ENCODE results near the gene NMNAT2.
A peak's percentile ranks its signal among the peaks of the same experiment; 100 is the strongest.

NMNAT2 gene

DNA sequence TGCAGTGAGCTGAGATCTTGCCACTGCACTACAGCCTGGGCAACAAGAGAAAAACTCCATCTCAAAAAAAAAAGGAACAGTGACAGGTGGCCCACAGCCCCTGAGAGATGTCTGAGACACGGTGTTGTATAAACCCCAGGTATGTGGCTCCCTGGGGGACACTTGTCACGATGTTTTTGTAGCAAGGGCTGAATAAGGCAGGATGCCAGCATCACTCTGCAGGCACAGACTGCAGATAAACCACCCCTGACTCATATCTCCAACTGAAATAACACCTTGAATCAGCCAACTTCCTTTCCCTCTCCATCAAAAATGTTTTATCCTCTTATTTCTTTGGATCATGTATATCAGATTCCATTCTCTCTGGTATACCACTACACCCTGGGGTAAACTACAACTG is 52.5 kb downstream of the NMNAT2 start:
- Histone ChIP-seq H3K9me3 (ENCODE audit: control insufficient read depth, insufficient read depth, low read length) (no peaks in the 10 kb centered on the region), H3K9ac (ENCODE audit: low read depth, low read length) (no peak overlapping the region), H3K4me1 (ENCODE audit: insufficient read depth, low read length) (peaks cover 7% of the 10 kb centered on the region; the same call in 1 of the 2 replicates)

GRCh38 chr1:183365093-183365492 is 53.1 kb downstream of the NMNAT2 start:
- H3K9ac ChIP-seq (ENCODE audit: low read depth, low read length), result no peak overlapping the region

More for the DNA sequence above, 52.5 kb downstream of the NMNAT2 start:
- H3K36me3 ChIP-seq (ENCODE audit: insufficient read depth, low read length), result no peaks in the 10 kb centered on the region

DNA sequence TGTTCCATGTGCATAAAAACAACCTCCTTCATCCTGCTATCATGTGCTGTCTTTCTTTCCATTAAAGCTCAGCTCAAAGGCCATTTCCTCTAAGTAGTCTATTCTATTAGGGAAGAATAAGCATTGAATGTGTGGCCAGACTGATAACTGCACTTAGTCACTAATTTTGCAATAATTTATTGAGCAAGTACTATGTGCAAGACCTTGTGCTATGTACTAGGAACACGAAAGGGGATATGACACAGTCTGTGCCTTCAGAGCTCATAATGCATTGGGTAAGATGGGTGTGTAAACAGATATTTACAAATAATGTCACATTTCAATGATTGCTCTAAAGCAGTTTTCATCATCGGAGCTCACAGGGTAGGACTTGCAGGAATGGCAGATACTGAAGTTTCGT is 54.2 kb downstream of the NMNAT2 start:
- no peaks in the 10 kb centered on the region for H3K9me3 ChIP-seq (ENCODE audit: control insufficient read depth, insufficient read depth, low read length)
- H3K36me3 ChIP-seq (ENCODE audit: insufficient read depth, low read length), result no peaks in the 10 kb centered on the region
- no peak overlapping the region for H3K9ac ChIP-seq (ENCODE audit: low read depth, low read length)
- H3K4me1 ChIP-seq (ENCODE audit: insufficient read depth, low read length), result no peaks in the 10 kb centered on the region

More at GRCh38 chr1:183365093-183365492, 53.1 kb downstream of the NMNAT2 start:
- Histone ChIP-seq H3K9me3 (ENCODE audit: control insufficient read depth, insufficient read depth, low read length) (no peaks in the 10 kb centered on the region), H3K36me3 (ENCODE audit: insufficient read depth, low read length) (no peaks in the 10 kb centered on the region), H3K4me1 (ENCODE audit: insufficient read depth, low read length) (peaks cover 4% of the 10 kb centered on the region; the same call in 1 of the 2 replicates)

DNA sequence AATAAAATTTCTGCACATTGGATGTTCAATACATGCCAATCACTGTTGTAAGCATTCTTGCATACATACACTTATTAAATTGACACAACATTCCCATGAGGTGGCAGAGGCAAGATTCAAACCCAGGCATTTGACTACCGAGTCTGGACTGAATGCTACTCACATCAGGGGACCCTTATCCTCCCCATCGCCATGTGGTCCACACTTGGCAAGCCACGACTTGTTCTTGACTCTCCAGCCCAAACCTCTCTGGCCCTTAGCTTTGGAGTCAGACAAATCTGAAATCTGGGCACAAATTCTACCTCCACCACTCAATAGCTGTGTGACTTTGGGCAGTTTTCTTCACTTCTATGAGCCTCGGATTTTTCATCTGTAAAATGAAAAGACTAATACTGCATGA is 57.1 kb downstream of the NMNAT2 start:
- H3K9me3 ChIP-seq (ENCODE audit: control insufficient read depth, insufficient read depth, low read length), result no peaks in the 10 kb centered on the region
- H3K36me3 ChIP-seq (ENCODE audit: insufficient read depth, low read length), result no peaks in the 10 kb centered on the region
- no peak overlapping the region for H3K9ac ChIP-seq (ENCODE audit: low read depth, low read length)
- H3K4me1 ChIP-seq (ENCODE audit: insufficient read depth, low read length), result no peaks in the 10 kb centered on the region

GRCh38 chr1:183360473-183360872 is 57.7 kb downstream of the NMNAT2 start:
- no peaks in the 10 kb centered on the region for H3K36me3 ChIP-seq (ENCODE audit: insufficient read depth, low read length)

DNA sequence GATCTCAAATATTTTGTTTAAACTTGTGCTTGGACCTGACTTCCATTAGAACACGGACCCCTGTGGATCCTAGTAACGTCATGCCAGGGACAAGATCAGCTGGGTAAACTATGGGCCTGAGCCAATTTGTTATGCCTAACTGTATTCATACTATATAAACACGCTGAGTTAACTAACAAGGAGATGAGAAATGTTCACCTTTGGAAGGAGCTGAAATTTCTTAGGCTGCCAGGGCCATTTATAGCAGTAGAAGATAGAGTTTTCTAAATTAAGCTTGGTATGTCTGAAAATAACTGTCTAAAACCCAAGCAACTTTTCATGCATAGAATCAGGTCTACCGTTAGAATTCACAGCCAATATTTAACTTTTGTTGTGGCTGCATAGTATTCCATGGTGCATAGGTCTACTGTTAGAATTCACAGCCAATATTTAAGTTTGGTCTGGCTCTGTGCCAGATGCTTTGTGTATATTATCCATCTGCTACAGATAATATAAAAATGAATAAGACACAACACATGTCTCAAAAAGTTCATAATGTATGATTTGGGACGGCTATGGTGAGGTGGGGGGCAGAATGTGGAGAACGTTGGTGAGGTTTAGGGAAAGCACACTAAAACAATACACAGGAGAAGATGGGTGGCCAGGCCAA is 61.5 kb downstream of the NMNAT2 start:
- Histone ChIP-seq H3K9ac (ENCODE audit: low read depth, low read length) (no peak overlapping the region), H3K36me3 (ENCODE audit: insufficient read depth, low read length) (no peaks in the 10 kb centered on the region), H3K9me3 (ENCODE audit: control insufficient read depth, insufficient read depth, low read length) (no peaks in the 10 kb centered on the region), H3K4me1 (ENCODE audit: insufficient read depth, low read length) (0 out of 2 replicates have a peak, but pooled peaks cover 9% of the 10 kb centered on the region)

More at GRCh38 chr1:183360473-183360872, 57.7 kb downstream of the NMNAT2 start:
- no peaks in the 10 kb centered on the region for H3K9me3 ChIP-seq (ENCODE audit: control insufficient read depth, insufficient read depth, low read length)
- no peaks in the 10 kb centered on the region for H3K4me1 ChIP-seq (ENCODE audit: insufficient read depth, low read length)
- H3K9ac ChIP-seq (ENCODE audit: low read depth, low read length), result no peak overlapping the region

- no peaks in the 10 kb centered on the region for H3K36me3 ChIP-seq (ENCODE audit: insufficient read depth, low read length)
- H3K9me3 ChIP-seq (ENCODE audit: control insufficient read depth, insufficient read depth, low read length), result no peaks in the 10 kb centered on the region
- no peak overlapping the region for H3K9ac ChIP-seq (ENCODE audit: low read depth, low read length)
- H3K4me1 ChIP-seq (ENCODE audit: insufficient read depth, low read length), result 0 out of 2 replicates have a peak, but pooled peaks cover 9% of the 10 kb centered on the region
Observed at GRCh38 chr1:183355797-183356196, 62.4 kb downstream of the NMNAT2 start.

DNA sequence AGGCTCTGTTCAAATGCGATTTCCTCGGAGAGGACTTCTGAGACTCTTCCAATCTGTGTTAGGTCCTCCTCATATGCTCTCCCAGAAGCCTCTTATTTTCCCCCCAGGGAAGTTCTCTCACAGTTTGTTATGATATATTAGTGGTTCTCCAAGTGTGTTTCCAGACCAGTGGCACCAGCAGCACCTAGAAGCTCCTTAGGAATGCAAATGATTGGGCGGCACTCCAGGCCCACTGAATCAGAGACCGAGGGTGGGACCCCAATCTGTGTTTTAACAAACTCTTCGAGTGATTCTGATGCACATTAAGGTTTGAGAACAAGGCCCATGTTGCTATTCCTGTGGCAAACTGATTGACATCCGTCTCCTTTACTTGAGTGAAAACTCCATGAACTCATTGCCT is 63.0 kb downstream of the NMNAT2 start:
- Histone ChIP-seq H3K9me3 (ENCODE audit: control insufficient read depth, insufficient read depth, low read length) (no peaks in the 10 kb centered on the region), H3K36me3 (ENCODE audit: insufficient read depth, low read length) (no peaks in the 10 kb centered on the region), H3K4me1 (ENCODE audit: insufficient read depth, low read length) (0 out of 2 replicates have a peak, but pooled peaks cover 9% of the 10 kb centered on the region), H3K9ac (ENCODE audit: low read depth, low read length) (no peak overlapping the region)

GRCh38 chr1:183353597-183353996 is 64.6 kb downstream of the NMNAT2 start:
- Histone ChIP-seq H3K4me1 (ENCODE audit: insufficient read depth, low read length) (peaks cover 20% of the 10 kb centered on the region), H3K9ac (ENCODE audit: low read depth, low read length) (no peak overlapping the region), H3K36me3 (ENCODE audit: insufficient read depth, low read length) (no peaks in the 10 kb centered on the region), H3K9me3 (ENCODE audit: control insufficient read depth, insufficient read depth, low read length) (no peaks in the 10 kb centered on the region)

DNA sequence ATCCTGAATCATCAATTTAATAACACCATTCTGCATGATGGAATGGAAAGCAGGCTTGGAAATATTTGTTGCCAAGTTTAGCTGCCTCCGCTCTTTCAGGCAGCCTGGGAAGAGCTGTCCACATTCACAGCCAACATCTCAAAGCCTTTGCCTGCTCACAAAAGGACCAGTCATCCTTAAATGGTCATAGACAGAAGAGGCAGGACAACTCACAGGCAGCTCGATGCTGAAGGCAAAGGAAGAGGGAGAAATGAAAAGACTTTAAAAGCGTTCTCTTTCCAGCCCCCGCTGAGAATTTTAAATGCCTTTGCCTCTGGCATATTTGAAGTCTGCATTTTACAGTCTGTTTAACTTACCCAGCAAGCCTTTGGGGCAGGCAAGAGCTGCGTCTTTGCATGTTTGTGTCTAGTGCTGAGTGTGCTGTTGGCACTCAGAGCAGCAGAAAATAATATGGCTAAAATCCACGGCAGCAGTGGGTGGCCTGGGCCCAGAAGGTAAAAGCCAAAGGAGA is 68.9 kb downstream of the NMNAT2 start:
- H3K4me1 ChIP-seq (ENCODE audit: insufficient read depth, low read length), result peaks cover 22% of the 10 kb centered on the region
- H3K9ac ChIP-seq (ENCODE audit: low read depth, low read length), result no peak overlapping the region
- no peaks in the 10 kb centered on the region for H3K9me3 ChIP-seq (ENCODE audit: control insufficient read depth, insufficient read depth, low read length)
- H3K36me3 ChIP-seq (ENCODE audit: insufficient read depth, low read length), result no peaks in the 10 kb centered on the region

DNA sequence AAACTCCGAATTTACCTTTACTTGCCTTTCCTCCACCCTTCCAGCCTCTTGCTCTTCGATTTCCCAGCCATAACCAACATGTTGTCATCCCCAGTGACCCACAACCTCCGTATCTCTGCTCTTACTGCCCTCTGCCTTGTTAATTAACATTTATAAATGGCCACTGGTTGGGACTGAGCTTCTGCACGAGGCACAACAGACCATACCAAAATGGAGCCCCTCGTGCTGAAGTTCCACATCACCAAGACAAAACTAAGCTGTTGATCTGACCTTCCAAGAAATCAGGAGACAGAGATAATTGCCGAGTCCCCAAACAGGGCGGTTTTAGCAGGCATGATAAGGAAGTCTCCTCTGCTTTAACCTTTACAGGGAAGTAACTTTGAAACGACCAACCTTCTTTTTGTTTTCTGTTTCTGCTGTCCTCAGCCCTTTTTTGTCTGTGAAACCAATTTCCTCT is 71.9 kb downstream of the NMNAT2 start:
- H3K9me3 ChIP-seq (ENCODE audit: control insufficient read depth, insufficient read depth, low read length), result no peaks in the 10 kb centered on the region
- H3K9ac ChIP-seq (ENCODE audit: low read depth, low read length), result no peak overlapping the region
- no peaks in the 10 kb centered on the region for H3K36me3 ChIP-seq (ENCODE audit: insufficient read depth, low read length)
- H3K4me1 ChIP-seq (ENCODE audit: insufficient read depth, low read length), result peaks cover 14% of the 10 kb centered on the region

GRCh38 chr1:183339556-183340167 is 78.5 kb downstream of the NMNAT2 start:
- no peaks in the 10 kb centered on the region for H3K9me3 ChIP-seq (ENCODE audit: control insufficient read depth, insufficient read depth, low read length)
- H3K4me1 ChIP-seq (ENCODE audit: insufficient read depth, low read length), result peaks cover 6% of the 10 kb centered on the region; the same call in 1 of the 2 replicates
- H3K9ac ChIP-seq (ENCODE audit: low read depth, low read length), result no peak overlapping the region
- H3K36me3 ChIP-seq (ENCODE audit: insufficient read depth, low read length), result no peaks in the 10 kb centered on the region

DNA sequence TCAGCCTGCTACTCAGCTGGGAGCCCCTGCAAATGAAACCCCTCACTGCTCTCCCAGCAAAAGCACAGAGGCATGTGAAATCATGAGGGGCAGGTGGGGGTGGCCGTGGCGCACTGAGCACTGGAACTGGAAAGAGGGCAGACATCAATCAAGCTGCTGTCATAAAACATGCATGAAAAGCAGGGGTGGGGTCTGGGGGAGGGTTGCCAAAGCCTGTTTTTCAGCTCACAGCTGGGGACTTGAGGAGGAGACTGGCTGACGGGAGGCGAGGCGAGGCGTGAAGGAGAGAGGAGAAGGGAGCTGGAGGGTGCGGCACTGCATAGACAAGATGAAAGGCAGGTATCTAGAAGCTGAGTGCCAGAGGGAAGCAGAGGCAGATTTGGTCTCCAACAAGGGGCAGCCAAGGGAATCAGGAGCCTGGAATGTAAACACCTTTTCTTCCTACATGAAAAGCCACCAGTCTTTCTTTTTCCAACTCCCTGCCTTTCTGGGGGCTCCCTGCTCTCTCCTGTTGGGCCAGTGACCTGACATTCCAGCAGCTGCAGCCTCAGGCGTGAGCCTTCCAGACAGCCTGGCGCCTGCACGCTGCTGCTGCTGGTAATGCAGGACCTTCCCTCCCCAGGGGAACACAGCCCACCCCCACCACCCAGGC is 87.0 kb downstream of the NMNAT2 start:
- Histone ChIP-seq H3K36me3 (ENCODE audit: insufficient read depth, low read length) (no peaks in the 10 kb centered on the region), H3K4me1 (ENCODE audit: insufficient read depth, low read length) (peaks cover 29% of the 10 kb centered on the region), H3K9ac (ENCODE audit: low read depth, low read length) (peak overlapping the region; percentile 19), H3K9me3 (ENCODE audit: control insufficient read depth, insufficient read depth, low read length) (no peaks in the 10 kb centered on the region)

DNA sequence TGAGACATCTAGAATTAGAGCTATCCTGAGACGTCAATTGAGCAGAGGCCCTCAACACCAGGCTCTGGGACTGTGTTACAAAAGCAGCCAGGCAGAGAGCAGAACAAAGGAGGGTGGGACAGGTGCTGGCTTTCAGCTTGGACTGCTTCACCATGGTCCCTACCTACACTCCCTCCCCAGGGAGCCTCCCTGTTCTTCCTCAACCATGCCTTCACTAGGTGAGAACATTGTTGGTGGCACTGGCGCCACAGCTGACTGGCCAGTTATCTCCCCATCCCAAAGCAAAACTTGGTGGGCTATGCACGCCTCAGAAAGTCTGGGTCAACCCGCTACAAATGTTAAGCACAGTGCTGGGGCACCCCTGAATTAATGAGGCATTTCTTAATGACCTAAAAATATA is 87.8 kb downstream of the NMNAT2 start:
- no peaks in the 10 kb centered on the region for H3K36me3 ChIP-seq (ENCODE audit: insufficient read depth, low read length)
- H3K9me3 ChIP-seq (ENCODE audit: control insufficient read depth, insufficient read depth, low read length), result no peaks in the 10 kb centered on the region
- no peak overlapping the region for H3K9ac ChIP-seq (ENCODE audit: low read depth, low read length)
- peaks cover 27% of the 10 kb centered on the region for H3K4me1 ChIP-seq (ENCODE audit: insufficient read depth, low read length)
